NCI-H2196 (cell line): ENCODE measurements around the gene SATB1.
"Not testable (repeated sequence)": the region's sequence is repeated elsewhere in the genome, so short reads cannot be mapped to it uniquely, and the experiment has no call there.

Experiments
- DNase-seq: peaks from one replicate; lab custom pipeline; 2025; ENCODE audit not compliant: unreplicated experiment; lab: John Stamatoyannopoulos, UW

The SATB1 gene

DNA sequence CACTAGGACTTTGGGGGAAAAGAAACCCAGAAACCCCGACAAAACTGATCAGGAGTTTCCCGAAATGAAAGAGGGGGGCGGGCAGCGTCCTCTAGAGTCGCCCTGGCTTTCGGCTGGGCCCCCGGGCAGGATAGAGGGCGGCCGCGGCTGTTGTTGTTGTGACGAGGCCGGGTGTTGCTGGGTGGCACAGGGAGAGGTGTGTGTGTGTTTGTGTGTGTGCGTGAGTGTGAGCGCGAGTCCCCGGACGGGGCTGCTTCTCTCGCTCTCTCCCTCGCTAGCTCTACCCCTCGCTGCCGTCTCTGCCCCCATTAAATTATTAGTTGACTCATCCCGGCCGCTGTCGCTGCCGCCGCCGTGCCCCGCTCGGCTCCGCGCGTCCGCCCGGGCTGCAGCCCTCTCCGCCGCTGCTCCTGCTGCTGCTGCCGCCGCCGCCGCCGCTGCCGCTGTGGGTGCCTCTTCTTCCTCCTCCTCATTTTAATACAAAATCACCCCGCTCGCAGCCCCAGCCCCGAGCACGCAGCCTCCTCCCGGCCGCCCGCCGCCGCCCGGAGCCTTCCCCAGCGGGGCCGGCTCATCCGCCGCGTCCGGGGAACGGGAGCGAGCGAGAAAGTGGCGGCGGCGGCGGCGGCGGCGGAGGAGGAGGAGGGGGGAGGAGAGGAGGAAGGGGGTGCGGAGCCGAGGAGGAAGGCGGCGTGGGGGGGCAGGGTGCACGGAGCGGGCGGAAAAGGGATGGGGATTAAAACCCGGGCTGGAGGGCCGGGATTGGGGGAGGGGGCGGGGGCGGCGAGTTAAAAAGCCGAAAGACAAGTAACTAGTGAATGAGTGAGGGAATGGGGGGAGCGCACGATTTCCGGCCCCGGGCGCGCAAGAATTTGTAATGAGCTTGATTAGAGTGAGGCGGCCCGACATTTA, at the start of gene SATB1:
TSS of gene SATB1 (minus strand) at position 611 of the 912 bp plus-strand sequence. CDS start 4,372 bp downstream, outside the sequence.
- DNase-seq, result peak; percentile 46

DNA sequence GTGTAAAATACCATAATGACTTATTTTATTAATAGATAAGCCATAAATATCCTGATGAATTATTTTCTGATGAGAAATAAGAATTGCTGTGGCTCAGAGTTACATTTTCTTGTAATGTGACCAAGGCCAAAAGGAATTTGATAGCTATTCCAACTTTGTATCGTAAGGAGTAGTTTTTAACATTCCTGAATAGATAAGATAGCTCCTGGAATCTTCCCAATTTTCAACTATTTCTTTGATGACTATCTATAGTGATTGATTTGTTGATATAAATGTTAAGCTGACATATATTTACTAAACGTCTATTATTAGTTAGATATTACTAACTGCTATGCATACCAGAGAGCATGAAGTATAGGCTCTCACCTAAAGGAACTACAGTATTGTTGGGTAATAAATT, 49.1 kb upstream of the SATB1 start:
- no peak for DNase-seq

DNA sequence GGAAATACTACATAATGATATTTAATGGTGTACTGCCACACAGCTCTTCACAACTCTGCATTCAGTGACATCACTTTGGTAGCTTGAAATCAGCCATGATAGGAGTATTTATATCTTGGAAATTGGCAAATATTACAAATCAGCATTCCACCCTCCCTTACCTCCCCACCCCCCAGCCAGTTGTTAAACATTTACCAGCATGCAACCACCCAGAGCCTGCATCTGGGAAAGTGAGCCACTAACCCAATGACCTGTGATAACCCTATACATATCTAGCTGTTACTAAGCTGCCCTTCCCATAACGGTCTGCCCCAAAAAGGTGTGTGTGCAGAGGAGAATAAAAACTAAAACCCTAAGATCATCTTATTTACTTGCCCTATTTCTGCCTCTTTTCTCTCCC, 44.6 kb upstream of the SATB1 start:
- DNase-seq, result no peak

DNA sequence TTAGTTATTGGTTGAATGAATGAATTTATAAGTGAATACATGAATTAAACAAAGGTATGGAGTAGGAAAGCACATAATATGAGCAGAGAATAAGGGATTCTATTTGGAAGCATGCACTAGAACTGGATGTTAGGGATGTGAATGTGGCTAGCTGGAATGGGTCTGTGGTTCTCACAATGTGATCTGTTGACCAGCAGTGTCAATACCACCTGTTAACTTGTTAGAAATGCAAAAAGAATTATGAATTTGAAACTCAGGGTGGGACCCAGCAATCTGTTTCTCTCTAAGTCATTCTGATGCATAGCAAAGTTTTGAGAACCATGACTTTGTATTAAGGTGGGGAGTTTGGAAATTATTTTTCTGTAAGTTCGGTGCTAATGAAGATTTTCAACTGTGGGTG, 41.0 kb upstream of the SATB1 start:
- no peak for DNase-seq

DNA sequence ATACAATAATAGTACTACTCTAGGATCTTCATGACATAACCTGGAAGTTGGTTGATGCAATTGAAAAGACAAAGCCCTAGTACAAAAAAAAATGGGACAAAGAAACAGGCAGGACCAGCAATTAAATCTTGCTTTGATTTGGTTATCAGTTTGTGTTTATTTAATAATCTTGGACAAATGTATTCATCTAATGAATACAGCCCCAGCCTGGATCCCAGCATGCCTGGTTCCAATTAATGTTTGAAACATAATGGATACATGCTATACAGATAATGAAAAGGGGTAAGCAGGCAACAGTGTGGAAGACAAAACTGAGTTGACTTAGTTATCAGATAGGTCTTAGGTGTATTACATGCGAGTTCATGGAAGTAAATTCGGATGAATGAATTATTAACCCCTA, 29.6 kb upstream of the SATB1 start:
- no peak for DNase-seq

DNA sequence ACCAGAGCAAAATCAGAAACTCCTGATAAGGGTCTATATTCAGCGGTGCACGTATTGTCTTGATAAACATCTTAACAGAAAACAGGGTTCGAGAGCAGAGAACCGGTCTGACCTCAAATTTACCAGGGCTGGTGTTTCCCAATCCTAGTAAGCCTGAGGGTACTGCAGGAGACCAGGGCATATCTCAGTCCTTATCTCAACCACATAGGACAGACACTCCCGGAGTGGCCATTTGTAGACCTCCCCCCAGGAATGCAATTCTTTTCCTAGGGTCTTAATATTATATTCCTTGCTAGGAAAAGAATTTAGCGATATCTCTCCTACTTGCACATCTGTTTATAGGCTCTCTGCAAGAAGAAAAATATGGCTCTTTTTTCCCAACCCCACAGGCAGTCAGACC, 24.5 kb upstream of the SATB1 start:
- not testable (repeated sequence) for DNase-seq

DNA sequence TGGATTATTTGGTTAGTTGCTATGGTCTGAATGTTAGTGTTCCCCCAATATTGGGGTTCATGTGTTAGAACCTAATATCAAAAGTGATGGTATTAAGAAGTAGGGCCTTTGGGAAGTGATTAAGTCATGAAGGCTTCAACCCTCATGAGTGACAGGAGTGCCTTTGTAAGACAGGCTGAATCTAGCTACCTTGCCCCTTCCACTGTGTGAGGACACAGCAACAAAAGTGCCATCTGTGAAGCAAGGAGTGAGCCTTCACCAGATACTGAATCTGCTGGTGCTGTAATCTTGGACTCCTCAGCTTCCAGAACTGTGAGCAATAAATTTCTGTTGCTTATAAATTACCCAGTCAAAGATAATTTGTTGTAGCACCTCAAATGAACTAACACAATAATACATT, 22.6 kb upstream of the SATB1 start:
- DNase-seq, result no peak

DNA sequence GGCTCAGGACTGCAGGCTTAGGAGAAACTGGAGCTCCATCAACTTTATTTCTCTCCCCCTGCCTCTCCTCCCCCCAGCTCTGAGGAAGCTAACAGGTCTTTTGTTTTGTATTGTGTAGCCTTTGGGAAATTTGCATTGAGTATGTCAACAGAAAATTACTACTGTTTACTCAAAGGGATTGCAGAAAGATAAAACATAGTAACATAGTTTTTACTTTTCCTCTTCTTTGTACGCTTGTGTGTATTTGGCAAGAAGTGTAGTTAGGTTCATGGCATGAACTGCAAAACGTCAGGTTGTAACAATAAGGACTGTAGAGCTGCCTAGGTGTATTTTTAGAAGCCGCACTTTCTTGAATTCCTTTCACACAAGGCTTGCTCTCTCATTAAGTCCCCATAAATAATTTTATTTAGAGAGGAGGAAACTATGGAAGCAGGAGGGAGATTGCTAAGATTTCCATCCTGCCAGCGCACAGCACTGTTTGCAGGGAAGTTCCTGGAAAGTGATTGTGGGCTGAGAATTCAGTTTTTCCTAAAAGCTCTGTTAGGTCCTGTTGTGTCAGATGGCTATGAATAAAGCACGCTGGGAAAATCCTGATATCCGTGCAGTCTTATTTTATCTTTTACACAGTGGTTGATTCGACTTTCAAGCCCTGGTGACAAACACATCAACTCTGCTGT, 21.1 kb upstream of the SATB1 start:
- no peak for DNase-seq

DNA sequence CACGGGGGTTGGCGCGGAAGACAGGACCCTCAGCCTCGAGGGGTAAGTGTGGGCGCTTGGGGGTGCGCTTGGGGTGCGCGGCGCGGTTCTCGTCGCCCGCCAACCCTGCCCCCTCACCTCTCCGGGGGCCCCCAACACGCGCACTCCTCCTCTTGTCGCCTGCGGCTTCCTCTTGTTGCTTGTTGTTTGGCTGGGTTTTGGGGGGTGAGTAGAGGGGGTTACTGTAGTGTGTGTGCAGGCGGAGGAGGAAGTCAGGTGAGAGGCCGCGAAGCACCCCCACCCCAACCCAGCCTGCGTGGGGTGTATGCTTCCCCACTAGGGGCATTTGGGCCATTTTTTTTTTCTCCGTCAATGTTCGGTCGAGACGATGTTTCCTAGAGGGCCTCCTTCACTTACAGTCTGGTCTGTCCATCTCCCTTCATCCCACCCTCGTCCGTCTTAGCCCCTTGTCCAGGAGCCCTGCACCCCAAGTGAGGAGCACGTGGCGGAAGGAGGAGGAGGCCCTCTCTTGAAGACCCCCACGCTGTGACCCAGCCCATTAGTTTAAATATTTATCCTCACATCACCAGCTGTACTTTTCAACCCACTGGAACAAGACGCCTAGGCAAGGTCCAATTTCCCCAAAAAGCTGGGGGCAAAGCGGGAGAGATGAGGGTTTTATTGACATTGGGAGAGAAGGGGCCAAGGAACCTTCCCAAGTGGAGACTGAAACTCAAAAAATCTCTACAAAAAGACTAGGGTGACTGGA, 20.4 kb upstream of the SATB1 start:
- DNase-seq, result no peak

DNA sequence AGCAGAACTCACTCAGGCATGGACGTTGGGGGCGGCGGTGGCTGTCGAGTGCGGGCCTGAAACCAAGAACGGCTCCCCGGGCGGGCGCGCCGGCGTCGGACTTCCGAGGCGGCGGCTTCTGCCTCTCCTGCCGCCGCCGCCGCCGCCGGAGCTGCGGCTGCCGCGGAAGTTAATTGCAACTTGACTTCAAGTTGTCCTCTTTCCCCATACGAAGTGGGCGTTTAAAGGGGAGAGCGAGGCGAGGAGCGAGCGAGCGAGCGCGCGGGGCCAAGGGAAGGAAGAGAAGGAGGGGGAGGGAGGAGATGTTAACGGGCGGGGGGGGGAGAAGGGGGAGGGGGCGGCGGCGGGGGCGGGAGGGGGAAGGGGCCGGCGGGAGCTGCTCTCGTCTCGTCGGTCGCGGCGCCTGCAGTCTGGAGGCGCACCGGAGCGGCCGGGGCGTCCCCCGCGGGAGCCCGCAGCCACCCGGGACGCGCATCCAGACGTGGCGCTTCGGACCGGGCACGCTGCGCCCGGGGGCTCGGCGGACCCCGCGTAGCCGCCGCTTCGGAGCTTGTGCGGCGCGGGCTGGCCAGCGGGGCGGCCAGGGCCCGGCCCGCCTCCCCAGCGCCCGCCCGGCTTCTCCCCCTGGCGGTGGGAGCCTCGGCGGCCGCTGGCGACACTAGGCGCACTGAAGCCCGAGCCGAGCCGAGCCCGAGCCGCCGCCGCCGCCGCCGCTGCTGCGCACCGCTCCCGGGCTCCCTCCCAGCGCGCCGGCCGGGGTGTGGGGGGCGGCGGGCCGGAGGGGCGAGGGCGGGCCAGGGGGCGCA, 19.7 kb upstream of the SATB1 start:
- peak; percentile 37 for DNase-seq

DNA sequence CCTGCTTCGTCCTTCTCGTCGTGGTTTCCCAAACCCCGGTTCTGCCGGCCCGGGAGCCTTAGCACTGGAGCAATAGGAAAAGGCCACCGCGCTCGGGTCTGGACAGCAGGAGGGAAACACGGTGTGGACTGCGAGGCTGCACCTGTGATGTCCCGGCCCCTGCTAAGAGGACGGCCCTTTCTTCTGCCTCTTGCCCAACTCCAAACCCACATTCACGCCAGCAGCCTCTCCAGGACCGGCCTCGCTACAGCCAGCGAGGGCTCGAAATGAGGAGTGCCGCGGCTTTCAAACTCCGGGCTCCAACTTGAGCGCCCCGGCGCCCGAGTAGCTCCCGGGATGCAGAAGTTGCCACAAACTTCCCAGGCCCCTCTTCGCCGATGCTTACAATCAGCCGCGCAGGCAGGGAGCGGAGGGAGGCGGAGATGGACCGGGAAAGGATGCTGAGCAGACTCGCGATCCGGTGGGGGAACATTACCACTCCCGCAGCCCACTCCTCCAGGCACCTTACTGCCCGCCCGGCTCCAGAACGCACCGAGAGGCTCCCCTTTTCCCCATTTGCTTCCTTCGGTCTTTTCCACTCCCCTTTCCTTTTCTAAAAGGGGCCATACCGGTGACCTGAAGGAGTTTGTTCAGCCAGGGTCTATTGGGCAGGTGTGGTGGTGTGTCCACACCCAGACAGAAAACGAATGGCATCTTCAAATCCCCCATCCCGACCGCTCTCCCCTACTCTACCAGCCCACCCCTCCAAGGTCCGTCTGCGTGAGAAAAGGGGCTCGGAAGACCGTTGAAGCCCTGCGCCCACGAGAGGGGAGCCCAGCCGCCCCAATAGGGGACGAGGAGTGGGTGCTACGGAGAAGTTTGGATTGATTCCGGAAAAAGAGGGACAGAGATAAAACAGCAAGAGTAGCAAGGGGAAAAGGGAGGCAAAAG, 18.8 kb upstream of the SATB1 start:
- no peak for DNase-seq

DNA sequence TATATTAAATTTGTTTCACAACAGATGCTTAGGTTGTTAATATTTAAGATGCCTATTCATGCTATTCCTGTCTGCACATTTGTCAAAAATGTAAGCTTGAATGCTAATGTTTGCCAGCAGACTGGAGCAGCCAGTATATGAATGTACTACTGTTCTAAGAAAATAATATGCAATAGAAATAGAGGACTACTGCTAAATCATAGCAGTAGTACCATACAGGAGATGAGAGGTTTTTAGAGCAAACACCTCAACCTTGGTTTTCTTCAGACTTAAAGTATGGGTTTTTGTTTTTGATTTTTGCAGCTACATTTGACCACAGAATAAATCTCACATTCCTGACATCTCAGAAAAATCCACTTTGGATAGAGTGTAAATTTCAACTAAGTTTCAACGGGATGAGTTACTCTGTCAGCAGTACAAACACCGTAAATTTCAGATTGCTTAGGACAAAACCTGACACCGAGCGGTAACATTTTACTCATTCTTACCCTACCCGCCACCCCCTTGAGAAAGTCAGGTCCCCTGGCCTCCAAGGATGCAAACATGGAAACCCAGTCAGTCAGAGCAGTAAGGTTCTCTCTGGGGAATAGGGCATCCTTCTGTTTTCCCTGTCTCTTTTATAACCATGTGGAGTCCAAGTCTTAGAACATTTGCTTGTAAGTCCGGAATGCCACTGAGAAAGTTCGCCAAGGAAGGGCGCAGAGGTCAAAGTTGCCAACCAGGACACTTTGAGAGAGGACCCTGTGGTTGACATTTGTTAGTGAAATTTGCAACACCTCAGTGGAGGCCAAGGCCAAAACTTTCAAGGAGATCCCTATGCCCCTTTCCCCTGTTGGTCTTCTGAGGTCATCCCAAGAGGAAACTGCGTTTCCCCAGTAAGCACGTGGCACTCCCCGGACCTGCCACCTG, 17.9 kb upstream of the SATB1 start:
- DNase-seq, result no peak

DNA sequence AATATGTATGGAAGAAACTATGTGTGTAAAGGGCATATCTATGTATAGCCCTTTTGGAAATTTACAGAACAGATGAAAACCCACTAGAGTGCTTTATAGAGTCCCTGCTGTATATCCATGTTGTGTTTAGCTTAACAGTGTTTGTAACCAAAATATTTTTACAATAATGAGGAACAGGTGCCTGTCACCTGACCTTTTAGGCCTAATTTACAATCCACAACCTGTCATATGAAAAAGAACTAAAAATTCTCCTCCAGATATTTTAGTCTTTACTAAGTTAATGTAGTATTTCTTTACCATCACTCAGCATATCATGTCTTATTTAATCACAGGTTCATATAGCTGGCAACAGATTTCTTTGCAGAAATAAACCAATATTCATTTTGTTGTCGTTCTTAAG, 16.4 kb upstream of the SATB1 start:
- no peak for DNase-seq

DNA sequence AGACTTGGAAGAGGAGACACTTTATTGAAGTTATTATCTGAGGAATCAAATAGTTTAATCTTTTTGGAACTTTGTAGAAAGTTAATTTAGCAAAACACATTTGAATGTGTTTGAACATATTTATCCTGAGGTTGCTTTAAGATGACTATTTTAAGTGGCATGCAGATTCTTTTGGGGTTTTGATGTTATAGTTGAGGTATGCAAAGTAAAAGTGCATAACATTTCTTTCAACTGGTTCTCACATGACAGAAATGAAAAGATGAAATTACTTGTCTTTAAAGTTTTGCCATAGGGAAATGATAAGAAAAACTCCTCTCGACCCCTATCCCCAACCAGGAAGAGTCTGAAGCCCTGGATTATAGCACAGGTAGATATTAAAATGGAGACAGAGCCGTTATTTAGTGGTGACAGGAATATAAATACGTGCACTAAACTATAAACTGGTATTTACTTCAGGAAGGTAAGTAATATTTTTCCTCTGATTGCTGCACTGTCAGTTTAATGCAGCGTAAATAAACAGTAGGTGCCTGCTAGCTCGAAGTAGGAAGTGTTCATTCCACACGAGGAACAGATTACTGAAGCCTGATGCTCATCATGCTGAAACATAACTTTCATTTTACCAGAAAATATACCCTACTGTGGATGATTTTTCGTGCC, 15.1 kb upstream of the SATB1 start:
- DNase-seq, result no peak

DNA sequence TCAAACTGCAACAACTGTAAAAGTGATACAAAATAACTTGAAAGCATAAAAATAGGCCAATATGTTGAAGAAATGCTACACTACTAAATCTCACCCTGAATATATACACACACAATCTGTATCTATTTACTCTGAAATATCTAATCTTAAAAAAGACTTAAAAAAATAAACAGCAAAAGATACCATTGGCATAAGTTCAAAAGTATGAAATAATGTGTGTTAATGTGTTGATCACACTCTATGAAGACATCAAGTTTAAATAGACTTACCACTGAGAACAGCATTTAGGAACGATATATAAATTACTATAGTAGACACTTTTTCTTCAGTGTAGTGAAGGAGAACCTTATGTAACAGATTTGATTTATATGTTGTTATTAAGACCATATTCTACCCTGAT, 14.1 kb upstream of the SATB1 start:
- DNase-seq, result no peak

DNA sequence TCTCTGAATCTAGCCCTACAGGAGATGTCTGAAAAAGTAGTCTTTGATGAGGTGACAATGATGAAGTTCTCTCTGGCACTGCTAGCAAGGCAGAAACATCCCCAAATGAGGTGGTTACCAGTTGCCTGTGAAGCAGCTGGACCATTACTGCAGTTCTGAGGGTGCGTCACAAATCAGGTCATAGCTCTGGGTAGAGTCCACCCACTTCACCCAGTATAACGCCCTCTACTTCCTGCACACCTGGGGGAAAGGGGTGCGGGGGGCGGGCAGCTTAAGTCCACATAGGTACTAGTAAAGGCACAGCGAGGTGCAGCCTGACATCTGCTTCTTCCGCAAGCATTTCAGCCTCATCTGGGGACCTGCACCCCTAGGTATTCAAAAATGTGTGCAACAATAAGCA, 13.4 kb upstream of the SATB1 start:
- no peak for DNase-seq

DNA sequence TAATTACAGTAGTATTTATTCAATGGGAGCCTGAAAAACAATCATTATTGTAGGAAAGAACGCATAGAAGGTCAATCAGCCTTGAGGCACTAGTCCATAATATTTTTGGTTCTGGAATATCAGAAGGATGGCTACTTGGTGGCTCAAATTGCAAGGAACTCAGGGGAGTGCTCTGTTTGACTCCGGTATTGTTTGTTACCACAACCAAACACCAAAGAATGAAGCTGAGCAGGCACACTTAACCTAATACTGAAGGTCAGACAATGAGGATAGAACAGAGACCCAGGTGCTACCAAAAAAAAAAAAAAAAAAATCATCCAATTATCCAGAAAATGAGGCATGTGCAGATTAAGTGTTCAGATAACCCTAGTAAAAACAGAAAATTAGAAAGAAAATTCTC, 11.1 kb upstream of the SATB1 start:
- no peak for DNase-seq

DNA sequence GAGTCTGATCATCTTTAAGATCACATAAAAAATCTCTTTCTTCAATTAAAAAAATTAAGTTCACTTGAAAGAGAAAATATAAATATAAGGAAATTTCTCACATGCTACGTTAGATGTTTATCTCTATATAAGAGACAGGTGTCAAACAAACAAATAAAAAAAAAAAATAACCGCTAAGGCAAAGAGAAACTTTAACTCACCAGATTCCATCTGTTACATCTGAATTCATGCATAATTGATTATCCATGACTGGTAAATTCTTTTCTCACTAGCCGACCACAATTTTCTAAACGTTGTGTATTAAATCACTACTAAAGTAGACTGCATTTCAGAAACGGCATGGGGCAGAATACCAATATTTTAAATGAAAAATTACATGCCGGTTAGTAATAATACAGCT, 9.6 kb upstream of the SATB1 start:
- DNase-seq, result no peak
